HG03159 (cell line): ENCODE results near the gene APOL1.
"Not testable (repeated sequence)": the region's sequence is repeated elsewhere in the genome, so short reads cannot be mapped to it uniquely, and the experiment has no call there.

Source experiments
- ATAC-seq: cut with Tn5 transposase; IDR thresholded peaks from one replicate; pipeline ENCODE4 v1.9.1; 2021; ENCODE audit warnings: mild to moderate bottlenecking, moderate library complexity; ENCODE audit not compliant: unreplicated experiment

The APOL1 gene

GRCh38 chr22:36263886-36264664 is 11.1 kb downstream of the APOL1 start:
- not testable (repeated sequence) for ATAC-seq

- no peak for ATAC-seq
Measured at GRCh38 chr22:36267058-36267457, 14.1 kb downstream of the APOL1 start.

GRCh38 chr22:36267896-36268485 is 15.1 kb downstream of the APOL1 start:
- ATAC-seq = no peak

- ATAC-seq = not testable (repeated sequence)
Measured at GRCh38 chr22:36271231-36271630, 18.3 kb downstream of the APOL1 start.

- ATAC-seq = not testable (repeated sequence)
Measured at GRCh38 chr22:36271951-36272350, 19.0 kb downstream of the APOL1 start.

- no peak for ATAC-seq
Measured at GRCh38 chr22:36274531-36274930, 21.6 kb downstream of the APOL1 start.

DNA sequence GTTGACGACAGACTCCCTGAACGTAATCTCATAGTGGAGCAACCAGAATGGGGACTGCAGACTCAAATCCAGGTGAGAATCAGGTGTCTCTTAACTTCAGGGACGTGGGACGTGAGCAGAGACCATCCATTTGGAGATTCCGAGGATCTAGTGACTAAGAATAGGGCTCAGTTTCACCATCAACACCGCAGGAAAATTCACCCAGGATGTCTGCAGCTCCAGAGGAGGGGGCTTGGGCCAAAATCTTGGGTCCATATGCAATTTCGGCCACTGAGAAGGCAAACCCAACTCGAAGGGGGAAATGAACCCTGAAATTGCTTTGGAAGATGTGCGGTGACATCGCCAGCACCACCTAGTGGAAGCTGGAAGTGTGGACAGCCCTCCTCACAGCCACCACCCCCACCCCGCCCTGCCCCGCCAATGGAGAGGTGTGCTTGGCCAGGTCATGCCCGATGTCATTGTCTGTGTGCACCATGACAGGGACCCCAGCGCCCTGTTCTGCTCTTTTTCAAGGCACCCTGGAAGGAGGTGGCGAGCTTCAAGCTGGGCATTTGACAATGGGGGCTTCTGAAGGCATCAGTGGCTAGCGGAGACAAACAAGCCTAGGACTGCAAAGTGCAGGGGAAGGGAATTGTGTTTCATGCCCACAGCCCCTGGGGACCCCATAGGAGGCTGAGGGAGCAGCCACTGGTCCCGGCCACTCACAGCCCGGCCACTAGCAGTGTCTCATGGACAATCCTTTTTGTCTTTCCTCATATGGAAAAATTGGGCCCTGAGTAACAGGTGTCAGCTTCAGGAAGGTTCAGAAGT is 24.8 kb downstream of the APOL1 start:
- no peak for ATAC-seq

- no peak for ATAC-seq
Measured at GRCh38 chr22:36279219-36279666, 26.3 kb downstream of the APOL1 start.

GRCh38 chr22:36280379-36280778 is 27.4 kb downstream of the APOL1 start:
- no peak for ATAC-seq

DNA sequence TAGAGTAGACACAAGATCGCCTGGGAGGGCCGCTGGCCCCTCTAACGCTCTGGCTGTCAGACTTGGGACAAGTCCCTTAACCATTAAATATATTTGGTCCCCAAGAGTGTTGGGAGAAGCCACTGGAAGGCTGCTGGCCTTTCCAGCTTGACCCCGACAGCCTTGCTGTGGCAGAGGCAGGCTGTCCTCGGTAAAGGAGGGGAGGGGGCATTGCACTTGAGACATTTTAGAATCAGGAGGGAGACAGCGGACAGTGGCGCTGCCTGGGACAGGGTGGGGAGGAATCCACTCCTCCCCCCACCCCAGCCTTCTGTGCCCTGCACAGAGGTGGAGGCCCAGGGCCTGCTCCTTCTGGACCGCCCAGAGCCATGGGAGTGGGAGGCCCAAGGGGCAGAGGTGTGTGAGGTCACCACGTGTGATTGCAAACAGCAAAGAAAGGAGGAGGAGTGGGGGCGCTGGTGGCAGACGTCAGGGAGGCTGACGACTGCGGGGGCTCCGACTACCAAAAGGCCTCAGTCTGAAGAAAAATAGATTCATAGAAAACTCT is 28.9 kb downstream of the APOL1 start:
- no peak for ATAC-seq

DNA sequence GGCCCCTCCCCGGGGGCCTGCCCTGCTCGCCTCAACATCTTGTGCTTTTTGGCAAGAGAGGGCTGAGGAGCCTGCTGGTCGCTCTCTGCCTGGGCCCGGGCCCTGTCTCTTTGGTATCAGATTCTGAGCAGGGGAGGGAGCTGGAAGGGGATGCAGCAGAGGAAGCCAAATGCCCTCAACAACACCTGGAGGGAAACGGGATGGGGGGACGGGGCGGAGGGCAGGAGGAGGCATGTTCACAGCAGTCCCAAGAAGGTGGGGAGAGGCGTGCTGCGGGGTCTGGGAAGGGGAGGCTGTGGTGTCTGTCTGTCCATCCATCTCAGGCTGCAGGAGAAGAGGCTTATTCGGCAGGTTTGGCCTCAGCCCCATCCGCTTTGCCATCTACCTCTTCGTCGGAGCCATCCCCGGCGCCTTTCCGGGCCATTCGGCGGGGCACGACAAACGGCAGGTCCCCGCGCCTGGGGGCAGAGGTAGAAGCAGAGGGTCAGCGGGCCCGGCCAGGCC is 29.4 kb downstream of the APOL1 start:
- ATAC-seq = no peak

GRCh38 chr22:36284171-36284571 is 31.2 kb downstream of the APOL1 start:
- no peak for ATAC-seq

DNA sequence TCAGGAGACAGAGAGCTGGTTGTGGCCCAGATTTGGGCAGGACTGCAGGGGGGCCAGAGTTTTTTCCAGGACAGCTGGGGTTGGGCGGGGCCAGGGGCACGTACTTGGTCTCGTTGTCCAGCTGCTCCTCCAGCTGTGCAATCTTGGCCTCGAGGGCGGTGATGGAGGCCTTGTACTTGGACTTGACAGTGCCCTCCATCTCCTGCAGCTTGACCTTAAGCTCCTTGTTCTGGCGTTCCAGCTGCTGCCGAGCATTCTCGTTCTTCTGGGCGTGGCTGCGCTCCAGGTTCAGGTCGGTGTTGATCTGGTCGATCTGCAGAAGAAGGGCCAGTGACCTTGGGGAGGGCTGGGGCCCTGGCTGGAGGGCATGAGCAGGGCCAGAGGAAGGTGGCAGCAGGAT is 32.1 kb downstream of the APOL1 start:
- no peak for ATAC-seq

- no peak for ATAC-seq
Measured at GRCh38 chr22:36285545-36285944, 32.6 kb downstream of the APOL1 start.

GRCh38 chr22:36286096-36286957 is 33.4 kb downstream of the APOL1 start:
- no peak for ATAC-seq

- no peak for ATAC-seq
Measured at GRCh38 chr22:36287881-36288515, 35.1 kb downstream of the APOL1 start.

DNA sequence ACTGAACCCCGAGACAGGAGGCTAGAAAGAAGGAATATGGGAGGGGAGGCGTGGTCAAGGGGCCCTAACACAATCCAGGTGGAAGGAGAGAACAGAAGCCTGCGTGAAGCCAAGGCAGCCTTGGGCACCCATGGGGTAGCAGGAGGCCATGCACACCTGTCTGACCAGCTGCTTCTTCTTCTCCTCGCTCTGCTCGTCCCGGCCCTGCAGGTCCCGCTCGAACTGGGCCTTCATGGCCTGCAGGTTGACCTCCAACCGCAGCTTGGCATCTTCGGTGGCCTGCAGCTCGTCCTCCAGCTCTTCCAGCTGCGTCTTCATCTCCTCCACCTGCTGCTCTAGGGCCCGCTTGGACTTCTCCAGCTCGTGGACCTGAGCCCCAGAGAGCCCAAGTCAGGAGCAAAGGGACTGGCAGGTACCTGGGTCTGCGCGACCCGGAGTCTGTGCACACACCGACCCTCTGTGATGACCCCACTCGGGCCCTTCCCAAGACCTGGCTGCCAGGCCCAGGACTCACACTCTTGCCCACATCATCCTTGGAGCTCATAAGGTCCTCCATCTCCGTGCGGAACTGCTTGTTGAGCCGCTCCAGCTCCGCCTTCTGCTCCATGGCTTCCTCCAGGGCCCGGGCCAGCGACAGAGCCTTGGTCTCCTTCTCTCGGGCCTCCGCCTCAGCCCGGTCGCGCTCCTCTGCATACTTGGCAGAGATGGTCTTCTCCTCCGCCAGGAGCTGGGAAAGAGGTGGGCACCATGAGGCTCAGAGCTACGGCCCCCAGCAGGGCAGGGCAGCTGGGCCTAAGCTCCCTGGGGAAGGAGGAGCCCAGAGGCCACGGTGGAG is 35.9 kb downstream of the APOL1 start:
- ATAC-seq = no peak

DNA sequence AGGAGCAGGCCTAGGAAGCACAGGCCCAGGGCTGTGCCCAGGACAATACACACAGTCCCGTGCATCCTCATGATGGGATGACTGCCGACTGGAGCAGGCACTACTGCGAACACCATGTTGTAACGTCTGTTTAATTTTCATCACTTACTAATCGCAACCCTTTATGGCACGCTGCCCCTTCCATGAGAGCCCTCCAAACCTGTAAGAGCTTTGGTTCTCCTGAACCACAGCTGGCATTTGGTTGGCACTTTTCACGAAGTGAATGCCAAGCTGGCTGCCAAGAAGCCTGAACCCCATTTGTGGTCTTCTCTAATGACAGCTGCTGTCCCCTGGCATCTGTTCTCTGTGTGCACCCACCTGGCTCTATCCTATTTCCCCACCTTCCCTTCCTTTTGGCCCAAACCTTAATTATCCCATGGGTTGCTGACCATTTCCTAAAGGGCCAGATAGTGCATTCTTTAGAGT is 36.5 kb downstream of the APOL1 start:
- no peak for ATAC-seq

DNA sequence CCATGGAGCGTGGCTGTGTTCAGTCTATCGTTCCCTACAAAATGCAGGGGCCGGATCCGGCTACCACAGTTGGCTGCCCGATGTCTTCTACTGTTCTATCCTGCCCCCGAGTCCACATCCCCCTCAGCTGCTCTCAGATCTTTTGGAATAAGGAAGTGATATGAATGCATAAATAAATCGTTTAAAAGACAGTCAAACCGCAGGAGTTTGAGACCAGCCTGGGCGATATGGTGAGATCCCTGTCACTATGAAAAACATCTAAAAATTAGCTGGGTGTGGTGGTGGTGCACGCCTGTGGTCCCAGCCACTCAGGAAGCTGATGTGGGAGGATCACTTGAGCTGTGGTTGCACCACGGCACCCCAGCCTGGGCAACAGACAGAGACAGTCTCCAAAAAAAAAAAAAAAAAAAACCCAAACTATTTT is 37.0 kb downstream of the APOL1 start:
- not testable (repeated sequence) for ATAC-seq
